Measurements from ENCODE around the gene GSC.

Gene GSC

GRCh38 chr14:94773061-94773648 lies 3.2 kb upstream of the GSC start:
- no peak for DNase-seq (ENCODE audit: insufficient read length, low spot score)
- TF ChIP-seq POLR2AphosphoS5 (IDR thresholded peaks at IDR 0.05; ENCODE audit: low read depth, low read length) (no peak), PAX5 (IDR thresholded peaks at IDR 0.05; ENCODE audit: insufficient read depth, low read length, severe bottlenecking) (no peak), TAF1 (IDR thresholded peaks at IDR 0.05; ENCODE audit: low read depth, low read length) (no peak)
- no peak for FAIRE-seq

GRCh38 chr14:94772548-94772947 lies 2.6 kb upstream of the GSC start:
- DNase-seq (ENCODE audit: insufficient read length, low spot score), result no peak
- TF ChIP-seq SPI1 (IDR thresholded peaks at IDR 0.05; ENCODE audit: low read depth, low read length), result no peak
- FAIRE-seq, result no peak

- TF ChIP-seq PAX5 (IDR thresholded peaks at IDR 0.05; ENCODE audit: insufficient read depth, low read length, severe bottlenecking) (no peak), SPI1 (IDR thresholded peaks at IDR 0.05; ENCODE audit: low read depth, low read length) (no peak), POLR2A (IDR thresholded peaks at IDR 0.05; ENCODE audit: low read depth, low read length) (no peak), TAF1 (IDR thresholded peaks at IDR 0.05; ENCODE audit: low read depth, low read length) (no peak), POLR2AphosphoS5 (IDR thresholded peaks at IDR 0.05; ENCODE audit: low read depth, low read length) (no peak), POU2F2 (IDR thresholded peaks at IDR 0.05; ENCODE audit: low read depth, low read length) (no peak)
- FAIRE-seq, result no peak
Measured at GRCh38 chr14:94771906-94772490, 2.1 kb upstream of the GSC start.

GRCh38 chr14:94771158-94771905 lies 1.4 kb upstream of the GSC start:
- no peak for DNase-seq (ENCODE audit: insufficient read length, low spot score)
- FAIRE-seq, result no peak

More at GRCh38 chr14:94771906-94772490, 2.1 kb upstream of the GSC start:
- no peak for DNase-seq (ENCODE audit: insufficient read length, low spot score)

GRCh38 chr14:94770815-94771157 lies 873 bp upstream of the GSC start:
- DNase-seq (ENCODE audit: insufficient read length, low spot score) (no peak), FAIRE-seq (no peak)
- TF ChIP-seq SPI1 (IDR thresholded peaks at IDR 0.05; ENCODE audit: low read depth, low read length) (no peak), TAF1 (IDR thresholded peaks at IDR 0.05; ENCODE audit: low read depth, low read length) (no peak), POLR2AphosphoS5 (IDR thresholded peaks at IDR 0.05; ENCODE audit: low read depth, low read length) (no peak), PAX5 (IDR thresholded peaks at IDR 0.05; ENCODE audit: insufficient read depth, low read length, severe bottlenecking) (no peak), POLR2A (IDR thresholded peaks at IDR 0.05; ENCODE audit: low read depth, low read length) (no peak), POU2F2 (IDR thresholded peaks at IDR 0.05; ENCODE audit: low read depth, low read length) (no peak)

More at GRCh38 chr14:94771158-94771905, 1.4 kb upstream of the GSC start:
- TF ChIP-seq POLR2A (IDR thresholded peaks at IDR 0.05; ENCODE audit: low read depth, low read length) (no peak), SPI1 (IDR thresholded peaks at IDR 0.05; ENCODE audit: low read depth, low read length) (no peak), POU2F2 (IDR thresholded peaks at IDR 0.05; ENCODE audit: low read depth, low read length) (no peak), PAX5 (IDR thresholded peaks at IDR 0.05; ENCODE audit: insufficient read depth, low read length, severe bottlenecking) (no peak), TAF1 (IDR thresholded peaks at IDR 0.05; ENCODE audit: low read depth, low read length) (no peak), POLR2AphosphoS5 (IDR thresholded peaks at IDR 0.05; ENCODE audit: low read depth, low read length) (no peak)

GRCh38 chr14:94770251-94770749 lies 387 bp upstream of the GSC start:
- no peak for TF ChIP-seq TAF1 (IDR thresholded peaks at IDR 0.05; ENCODE audit: low read depth, low read length)
- TF ChIP-seq POLR2AphosphoS5 (IDR thresholded peaks at IDR 0.05; ENCODE audit: low read depth, low read length), result no peak
- TF ChIP-seq POU2F2 (IDR thresholded peaks at IDR 0.05; ENCODE audit: low read depth, low read length), result no peak
- DNase-seq (ENCODE audit: insufficient read length, low spot score) (no peak), FAIRE-seq (no peak)

GRCh38 chr14:94768521-94769390 lies 1.2 kb downstream of the GSC start:
- TF ChIP-seq PAX5 (IDR thresholded peaks at IDR 0.05; ENCODE audit: insufficient read depth, low read length, severe bottlenecking) (no peak), SPI1 (IDR thresholded peaks at IDR 0.05; ENCODE audit: low read depth, low read length) (no peak), TAF1 (IDR thresholded peaks at IDR 0.05; ENCODE audit: low read depth, low read length) (no peak), POU2F2 (IDR thresholded peaks at IDR 0.05; ENCODE audit: low read depth, low read length) (no peak), POLR2AphosphoS5 (IDR thresholded peaks at IDR 0.05; ENCODE audit: low read depth, low read length) (no peak), POLR2A (IDR thresholded peaks at IDR 0.05; ENCODE audit: low read depth, low read length) (no peak)
- no peak for FAIRE-seq
- DNase-seq (ENCODE audit: insufficient read length, low spot score), result no peak

GRCh38 chr14:94768141-94768520 lies 1.8 kb downstream of the GSC start:
- no peak for DNase-seq (ENCODE audit: insufficient read length, low spot score)
- FAIRE-seq, result no peak
- no peak for TF ChIP-seq SPI1 (IDR thresholded peaks at IDR 0.05; ENCODE audit: low read depth, low read length)
- no peak for TF ChIP-seq POU2F2 (IDR thresholded peaks at IDR 0.05; ENCODE audit: low read depth, low read length)
- TF ChIP-seq POLR2AphosphoS5 (IDR thresholded peaks at IDR 0.05; ENCODE audit: low read depth, low read length), result no peak
- TF ChIP-seq POLR2A (IDR thresholded peaks at IDR 0.05; ENCODE audit: low read depth, low read length), result no peak
- TF ChIP-seq TAF1 (IDR thresholded peaks at IDR 0.05; ENCODE audit: low read depth, low read length), result no peak
- TF ChIP-seq PAX5 (IDR thresholded peaks at IDR 0.05; ENCODE audit: insufficient read depth, low read length, severe bottlenecking), result no peak

GRCh38 chr14:94767321-94767878 lies 2.5 kb downstream of the GSC start:
- FAIRE-seq (no peak), DNase-seq (ENCODE audit: insufficient read length, low spot score) (no peak)
- TF ChIP-seq PAX5 (IDR thresholded peaks at IDR 0.05; ENCODE audit: insufficient read depth, low read length, severe bottlenecking), result no peak
- no peak for TF ChIP-seq POLR2AphosphoS5 (IDR thresholded peaks at IDR 0.05; ENCODE audit: low read depth, low read length)
- TF ChIP-seq SPI1 (IDR thresholded peaks at IDR 0.05; ENCODE audit: low read depth, low read length), result no peak
- no peak for TF ChIP-seq POLR2A (IDR thresholded peaks at IDR 0.05; ENCODE audit: low read depth, low read length)
- no peak for TF ChIP-seq POU2F2 (IDR thresholded peaks at IDR 0.05; ENCODE audit: low read depth, low read length)
- no peak for TF ChIP-seq TAF1 (IDR thresholded peaks at IDR 0.05; ENCODE audit: low read depth, low read length)
